GM12872 (cell line): ENCODE results near the gene TSPYL6.

Source experiments
- CTCF ChIP-seq: IDR thresholded peaks from 3 replicates; pipeline ENCODE4 v1.5.1; 2011; ENCODE audit warnings: low read depth, mild to moderate bottlenecking, low read length, moderate library complexity; ENCODE audit not compliant: insufficient read depth

TSPYL6 gene

GRCh38 chr2:54267577-54267976 lies 11.5 kb upstream of the TSPYL6 start:
- no peak for TF ChIP-seq CTCF

- TF ChIP-seq CTCF = no peak
Observed at GRCh38 chr2:54262015-54262765, 6.2 kb upstream of the TSPYL6 start.

GRCh38 chr2:54261537-54261936 lies 5.5 kb upstream of the TSPYL6 start:
- TF ChIP-seq CTCF = no peak

GRCh38 chr2:54260241-54260595 lies 4.2 kb upstream of the TSPYL6 start:
- no peak for TF ChIP-seq CTCF

- no peak for TF ChIP-seq CTCF
Observed at GRCh38 chr2:54259413-54260240, 3.6 kb upstream of the TSPYL6 start.

GRCh38 chr2:54258166-54258565 lies 2.1 kb upstream of the TSPYL6 start:
- TF ChIP-seq CTCF = no peak

- no peak for TF ChIP-seq CTCF
Observed at GRCh38 chr2:54255230-54256090, 569 bp downstream of the TSPYL6 start.
